ENCODE data around the gene SLFN12. TPM values are rescaled to one million over a fixed set of nuclear protein-coding genes. Genes with fewer than 3 reads are reported as not detected.

Gene SLFN12
- total RNA-seq, 2 experiments from 2014 or later, result 0.06 TPM; not detected in 1

DNA sequence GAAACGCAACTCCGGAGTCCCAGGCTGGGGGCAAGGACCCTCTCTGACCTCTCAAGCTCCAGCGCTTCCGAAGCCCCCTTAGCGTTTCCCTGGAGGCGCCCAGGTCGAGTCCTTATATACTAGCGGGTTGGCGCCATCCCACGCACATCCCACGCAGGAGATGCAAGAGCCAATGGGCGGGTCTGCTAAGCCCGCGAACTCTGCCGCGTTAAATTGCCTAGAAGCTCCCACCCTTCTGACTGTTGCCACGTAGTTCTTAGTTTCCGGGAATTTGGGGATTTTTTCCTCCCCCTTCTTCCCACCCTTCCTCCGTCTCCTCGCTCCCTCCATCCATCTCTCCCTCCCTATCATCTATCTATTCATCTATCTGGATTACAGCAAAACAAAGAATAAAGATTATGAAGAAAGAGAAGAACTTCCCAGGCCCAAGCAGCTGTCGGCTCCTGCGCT is 58.7 kb downstream of the SLFN12 start, which contains the start of gene SLFN11:
Gene SLFN11 (minus strand): TSS at position 88 of the 450 bp plus-strand sequence. CDS start 9,814 bp downstream, outside the sequence.
- DNase-seq (ENCODE audit: low spot score), result no peak
- H3K36me3 ChIP-seq (ENCODE audit: insufficient read depth, low read length), result no peaks in the 10 kb centered on the region
- ChIA-PET CTCF (ENCODE audit: unreplicated experiment) (no interaction called here), POLR2A (no interaction called here)
- intact Hi-C loops (cut with micrococcal nuclease; ENCODE audit: unreplicated experiment), result no loop called here
- H3K4me2 ChIP-seq (ENCODE audit: low read length), result peak within 1 kb of the TSS; percentile 79
- H4K20me1 ChIP-seq (ENCODE audit: insufficient read depth, low read length), result no peaks in the 10 kb centered on the region
- H3K4me1 ChIP-seq (ENCODE audit: insufficient read depth, low read length, poor library complexity, severe bottlenecking), result no peaks in the 10 kb centered on the region
- H3K79me2 ChIP-seq (ENCODE audit: insufficient read depth, low read depth, low read length), result no peaks in the 10 kb centered on the region
- BruUV-seq (replicated peaks), result no TSS peak
- H2AFZ ChIP-seq (ENCODE audit: low read length), result peak within 1 kb of the TSS; percentile 46; the same call in 1 of the 2 replicates
- H3K9me3 ChIP-seq (ENCODE audit: low read length), result peaks cover 7% of the 10 kb centered on the region; the same call in 1 of the 2 replicates
- TF ChIP-seq, protein P1, sequence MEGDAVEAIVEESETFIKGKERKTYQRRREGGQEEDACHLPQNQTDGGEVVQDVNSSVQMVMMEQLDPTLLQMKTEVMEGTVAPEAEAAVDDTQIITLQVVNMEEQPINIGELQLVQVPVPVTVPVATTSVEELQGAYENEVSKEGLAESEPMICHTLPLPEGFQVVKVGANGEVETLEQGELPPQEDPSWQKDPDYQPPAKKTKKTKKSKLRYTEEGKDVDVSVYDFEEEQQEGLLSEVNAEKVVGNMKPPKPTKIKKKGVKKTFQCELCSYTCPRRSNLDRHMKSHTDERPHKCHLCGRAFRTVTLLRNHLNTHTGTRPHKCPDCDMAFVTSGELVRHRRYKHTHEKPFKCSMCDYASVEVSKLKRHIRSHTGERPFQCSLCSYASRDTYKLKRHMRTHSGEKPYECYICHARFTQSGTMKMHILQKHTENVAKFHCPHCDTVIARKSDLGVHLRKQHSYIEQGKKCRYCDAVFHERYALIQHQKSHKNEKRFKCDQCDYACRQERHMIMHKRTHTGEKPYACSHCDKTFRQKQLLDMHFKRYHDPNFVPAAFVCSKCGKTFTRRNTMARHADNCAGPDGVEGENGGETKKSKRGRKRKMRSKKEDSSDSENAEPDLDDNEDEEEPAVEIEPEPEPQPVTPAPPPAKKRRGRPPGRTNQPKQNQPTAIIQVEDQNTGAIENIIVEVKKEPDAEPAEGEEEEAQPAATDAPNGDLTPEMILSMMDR (conservative IDR thresholded peaks at IDR 0.05; ENCODE audit: low read length), result no peak
- TF ChIP-seq EZH2phosphoT487 (IDR thresholded peaks at IDR 0.05; ENCODE audit: borderline replicate concordance, low read depth, low read length), result no peak
- H3K27ac ChIP-seq (ENCODE audit: low read depth, low read length, poor library complexity, severe bottlenecking), result no peak within 1 kb of the TSS
- H3K4me3 ChIP-seq (ENCODE audit: low read depth, low read length, poor library complexity, severe bottlenecking), result peak within 1 kb of the TSS; percentile 57
- no peaks in the 10 kb centered on the region for H3K9me2 ChIP-seq (ENCODE audit: insufficient read depth, low read length)

DNA sequence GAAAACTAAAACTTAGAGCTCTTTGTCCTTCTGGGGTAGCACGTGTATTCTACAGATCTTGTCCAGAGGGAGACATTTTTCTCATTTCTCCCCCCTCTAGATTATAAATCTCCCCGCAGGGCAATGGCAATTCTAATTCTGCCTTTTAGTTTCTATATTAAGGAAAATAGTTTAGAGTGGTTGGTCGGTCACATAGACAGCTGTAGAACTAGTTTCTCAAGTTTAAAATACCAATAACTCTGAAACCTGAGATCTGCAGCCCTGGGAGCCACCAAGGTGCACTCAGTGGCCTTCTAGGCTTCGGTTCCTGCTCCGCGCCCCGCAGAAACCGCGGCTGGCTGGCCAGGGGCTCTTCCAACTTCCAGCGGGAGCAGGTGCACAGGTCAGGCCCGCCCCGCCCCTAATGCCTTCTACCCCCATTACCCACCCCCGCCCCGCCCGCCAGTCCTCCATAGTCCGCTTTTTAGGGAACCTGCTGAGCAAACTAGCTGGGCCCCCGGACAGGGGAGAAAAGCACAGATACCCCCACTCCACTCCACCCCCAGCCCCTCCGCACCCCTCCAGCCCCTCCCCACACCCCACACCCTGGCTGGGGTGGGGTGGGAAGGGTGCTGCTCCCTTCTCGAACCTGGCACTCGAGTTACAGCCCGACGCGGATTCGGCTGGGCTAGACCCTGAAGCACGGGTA is 59.3 kb downstream of the SLFN12 start:
- no peak for DNase-seq (ENCODE audit: low spot score)
- TF ChIP-seq, protein P1 (conservative IDR thresholded peaks at IDR 0.05; ENCODE audit: low read length), result no peak
- ChIA-PET POLR2A (no interaction called here), CTCF (ENCODE audit: unreplicated experiment) (no interaction called here)
- Histone ChIP-seq H3K4me2 (ENCODE audit: low read length) (no peak overlapping the region), H3K9me3 (ENCODE audit: low read length) (peaks cover 7% of the 10 kb centered on the region; the same call in 1 of the 2 replicates), H3K9me2 (ENCODE audit: insufficient read depth, low read length) (no peaks in the 10 kb centered on the region), H3K36me3 (ENCODE audit: insufficient read depth, low read length) (no peaks in the 10 kb centered on the region), H4K20me1 (ENCODE audit: insufficient read depth, low read length) (no peaks in the 10 kb centered on the region), H3K27ac (ENCODE audit: low read depth, low read length, poor library complexity, severe bottlenecking) (no peak overlapping the region), H3K79me2 (ENCODE audit: insufficient read depth, low read depth, low read length) (no peaks in the 10 kb centered on the region), H3K4me1 (ENCODE audit: insufficient read depth, low read length, poor library complexity, severe bottlenecking) (peaks cover 6% of the 10 kb centered on the region), H3K4me3 (ENCODE audit: low read depth, low read length, poor library complexity, severe bottlenecking) (no peak overlapping the region), H2AFZ (ENCODE audit: low read length) (no peak overlapping the region)
- intact Hi-C loops (cut with micrococcal nuclease; ENCODE audit: unreplicated experiment), result no loop called here
- BruUV-seq (replicated peaks), result no TSS peak

DNA sequence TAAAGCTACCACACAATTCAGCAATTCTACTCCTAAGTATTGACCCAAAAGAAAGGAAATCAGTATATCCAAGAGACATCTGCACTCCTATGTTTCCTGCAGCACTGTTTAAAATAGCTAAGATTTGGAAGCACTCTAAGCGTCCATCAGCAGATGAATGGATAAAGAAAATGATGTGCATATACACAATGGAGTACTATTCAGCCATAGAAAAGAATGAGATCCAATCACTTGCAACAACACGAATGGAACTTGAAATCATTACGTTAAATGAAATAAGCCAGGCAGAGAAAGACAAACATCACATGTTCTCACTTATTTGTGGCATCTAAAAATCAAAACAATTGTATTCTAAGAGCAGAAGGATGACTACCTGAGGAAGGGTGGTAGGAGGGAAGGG is 60.4 kb downstream of the SLFN12 start:
- POLR2A ChIA-PET, result no interaction called here
- BruUV-seq (replicated peaks), result no TSS peak

More for the DNA sequence above, 60.4 kb downstream of the SLFN12 start:
- no peaks in the 10 kb centered on the region for H3K36me3 ChIP-seq (ENCODE audit: insufficient read depth, low read length)
- H4K20me1 ChIP-seq (ENCODE audit: insufficient read depth, low read length), result no peaks in the 10 kb centered on the region
- CTCF ChIA-PET (ENCODE audit: unreplicated experiment), result no interaction called here
- H3K4me1 ChIP-seq (ENCODE audit: insufficient read depth, low read length, poor library complexity, severe bottlenecking), result peaks cover 13% of the 10 kb centered on the region
- H3K4me2 ChIP-seq (ENCODE audit: low read length), result no peak overlapping the region
- intact Hi-C loops (cut with micrococcal nuclease; ENCODE audit: unreplicated experiment), result no loop called here
- H3K79me2 ChIP-seq (ENCODE audit: insufficient read depth, low read depth, low read length), result no peaks in the 10 kb centered on the region
- no peaks in the 10 kb centered on the region for H3K9me2 ChIP-seq (ENCODE audit: insufficient read depth, low read length)
- H2AFZ ChIP-seq (ENCODE audit: low read length), result no peak overlapping the region
- H3K4me3 ChIP-seq (ENCODE audit: low read depth, low read length, poor library complexity, severe bottlenecking), result no peak overlapping the region
- peaks cover 7% of the 10 kb centered on the region; the same call in 1 of the 2 replicates for H3K9me3 ChIP-seq (ENCODE audit: low read length)
- TF ChIP-seq EZH2phosphoT487 (IDR thresholded peaks at IDR 0.05; ENCODE audit: borderline replicate concordance, low read depth, low read length), result no peak
- TF ChIP-seq, protein P1 (conservative IDR thresholded peaks at IDR 0.05; ENCODE audit: low read length), result no peak
- no peak for DNase-seq (ENCODE audit: low spot score)
- no peak overlapping the region for H3K27ac ChIP-seq (ENCODE audit: low read depth, low read length, poor library complexity, severe bottlenecking)
